ENCODE data around the gene TAAR6. TPM values are rescaled to one million over a fixed set of nuclear protein-coding genes. Genes with fewer than 3 reads are reported as not detected.
"Not testable (repeated sequence)": the region's sequence is repeated elsewhere in the genome, so short reads cannot be mapped to it uniquely, and the experiment has no call there.

The TAAR6 gene
- total and polyA plus RNA-seq, 2 experiments from 2014 or later: not detected

DNA sequence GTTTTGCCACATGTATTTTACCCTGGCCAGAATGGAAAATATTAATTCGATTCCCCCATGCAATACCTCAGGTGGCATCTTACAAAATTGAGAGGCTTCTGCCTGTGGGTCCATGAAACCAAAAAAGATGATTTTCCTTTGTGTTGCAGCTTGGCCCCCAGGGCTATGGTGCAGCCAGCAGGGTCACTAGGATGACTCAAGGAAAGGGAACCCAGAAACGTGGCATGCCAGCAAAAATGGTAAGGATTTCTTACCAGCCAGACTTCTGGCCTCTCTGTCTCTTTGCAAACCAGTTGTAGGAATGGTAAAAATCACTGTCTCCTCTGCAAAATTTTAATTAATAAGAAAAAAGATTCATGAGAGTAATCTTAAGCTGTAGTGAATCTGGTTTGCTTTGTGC lies 43.7 kb upstream of the TAAR6 start:
- in situ Hi-C loops (cut with MboI): loop anchor here (25.0 kb wide), 1 partner anchor 261 kb away; the partner anchor contains the start of gene SLC18B1

GRCh38 chr6:132527791-132528190 lies 42.3 kb upstream of the TAAR6 start:
- in situ Hi-C loops (cut with MboI): loop anchor here (25.0 kb wide), 1 partner anchor 260 kb away; the partner anchor contains the start of gene SLC18B1

More for the DNA sequence above, 43.7 kb upstream of the TAAR6 start:
- 52 to 62% methylated on average over 2 of the region's 2 CpGs for WGBS, 2 experiments (ENCODE audit: low coverage in 1 of 2, low lambda C conversion rate in 2 of 2, missing lambda C conversion rate in 2 of 2)
- Histone ChIP-seq H3K27me3 (replicated peaks; ENCODE audit: insufficient read depth) (no peaks in the 10 kb centered on the region), H3K79me2 (ENCODE audit: insufficient read depth) (no peaks in the 10 kb centered on the region), H4K20me1 (ENCODE audit: insufficient read depth) (no peaks in the 10 kb centered on the region), H3K4me2 (ENCODE audit: unreplicated experiment) (no peak overlapping the region), H3K27ac (no peak overlapping the region), H3K9ac (no peak overlapping the region), H2AFZ (no peak overlapping the region), H3F3A (ENCODE audit: insufficient read depth) (peaks cover 2% of the 10 kb centered on the region), H3K4me1 (ENCODE audit: insufficient read depth) (peaks cover 6% of the 10 kb centered on the region), H3K9me3 (ENCODE audit: low read depth) (no peaks in the 10 kb centered on the region), H3K36me3 (ENCODE audit: low read depth) (no peaks in the 10 kb centered on the region), H3K4me3 (no peak overlapping the region), H3K9me2 (ENCODE audit: insufficient read depth) (no peaks in the 10 kb centered on the region)
- no peak for TF ChIP-seq EZH2phosphoT487 (IDR thresholded peaks at IDR 0.05; ENCODE audit: insufficient read depth, low read depth)
- TF ChIP-seq EZH2 (IDR thresholded peaks at IDR 0.05; ENCODE audit: insufficient read depth, poor library complexity, severe bottlenecking): no peak
- DNase-seq: peak; percentile 13

GRCh38 chr6:132530293-132530974 lies 39.7 kb upstream of the TAAR6 start:
- 16 to 19% methylated on average over 9 of the region's 9 CpGs for WGBS, 2 experiments (ENCODE audit: low coverage in 1 of 2, low lambda C conversion rate in 2 of 2, missing lambda C conversion rate in 2 of 2)
- no peaks in the 10 kb centered on the region for H3K27me3 ChIP-seq (replicated peaks; ENCODE audit: insufficient read depth)
- H3K27ac ChIP-seq: no peak overlapping the region
- no peaks in the 10 kb centered on the region for H3K36me3 ChIP-seq (ENCODE audit: low read depth)
- no peak for TF ChIP-seq EZH2phosphoT487 (IDR thresholded peaks at IDR 0.05; ENCODE audit: insufficient read depth, low read depth)
- TF ChIP-seq EZH2 (IDR thresholded peaks at IDR 0.05; ENCODE audit: insufficient read depth, poor library complexity, severe bottlenecking): no peak
- H3F3A ChIP-seq (ENCODE audit: insufficient read depth): no peaks in the 10 kb centered on the region
- peak overlapping the region; percentile 63 for H3K4me2 ChIP-seq (ENCODE audit: unreplicated experiment)
- H3K9ac ChIP-seq: no peak overlapping the region
- H3K9me3 ChIP-seq (ENCODE audit: low read depth): no peaks in the 10 kb centered on the region
- DNase-seq: peak; percentile 67
- H3K4me3 ChIP-seq: peak overlapping the region; percentile 41; the same call in 1 of the 2 replicates
- no peaks in the 10 kb centered on the region for H3K9me2 ChIP-seq (ENCODE audit: insufficient read depth)
- H3K79me2 ChIP-seq (ENCODE audit: insufficient read depth): no peaks in the 10 kb centered on the region
- no peaks in the 10 kb centered on the region for H4K20me1 ChIP-seq (ENCODE audit: insufficient read depth)
- H2AFZ ChIP-seq: peak overlapping the region; percentile 30; the same call in 1 of the 2 replicates
- no peaks in the 10 kb centered on the region for H3K4me1 ChIP-seq (ENCODE audit: insufficient read depth)
- in situ Hi-C loops (cut with MboI): loop anchor here (25.0 kb wide), 1 partner anchor 257 kb away; the partner anchor contains the start of gene SLC18B1

More at GRCh38 chr6:132527791-132528190, 42.3 kb upstream of the TAAR6 start:
- Histone ChIP-seq H3K4me3 (no peak overlapping the region), H3K4me2 (ENCODE audit: unreplicated experiment) (no peak overlapping the region), H2AFZ (no peak overlapping the region), H3F3A (ENCODE audit: insufficient read depth) (no peaks in the 10 kb centered on the region), H3K27ac (no peak overlapping the region), H3K9me3 (ENCODE audit: low read depth) (no peaks in the 10 kb centered on the region), H3K9ac (no peak overlapping the region), H3K4me1 (ENCODE audit: insufficient read depth) (no peaks in the 10 kb centered on the region), H3K9me2 (ENCODE audit: insufficient read depth) (no peaks in the 10 kb centered on the region), H3K36me3 (ENCODE audit: low read depth) (no peaks in the 10 kb centered on the region), H3K27me3 (replicated peaks; ENCODE audit: insufficient read depth) (no peaks in the 10 kb centered on the region), H4K20me1 (ENCODE audit: insufficient read depth) (no peaks in the 10 kb centered on the region), H3K79me2 (ENCODE audit: insufficient read depth) (no peaks in the 10 kb centered on the region)
- 77 to 84% methylated on average over 6 of the region's 6 CpGs for whole genome bisulfite sequencing, 2 experiments (ENCODE audit: low coverage in 1 of 2, low lambda C conversion rate in 2 of 2, missing lambda C conversion rate in 2 of 2)
- no peak for TF ChIP-seq EZH2phosphoT487 (IDR thresholded peaks at IDR 0.05; ENCODE audit: insufficient read depth, low read depth)
- TF ChIP-seq EZH2 (IDR thresholded peaks at IDR 0.05; ENCODE audit: insufficient read depth, poor library complexity, severe bottlenecking): no peak
- peak; percentile 50 for DNase-seq

DNA sequence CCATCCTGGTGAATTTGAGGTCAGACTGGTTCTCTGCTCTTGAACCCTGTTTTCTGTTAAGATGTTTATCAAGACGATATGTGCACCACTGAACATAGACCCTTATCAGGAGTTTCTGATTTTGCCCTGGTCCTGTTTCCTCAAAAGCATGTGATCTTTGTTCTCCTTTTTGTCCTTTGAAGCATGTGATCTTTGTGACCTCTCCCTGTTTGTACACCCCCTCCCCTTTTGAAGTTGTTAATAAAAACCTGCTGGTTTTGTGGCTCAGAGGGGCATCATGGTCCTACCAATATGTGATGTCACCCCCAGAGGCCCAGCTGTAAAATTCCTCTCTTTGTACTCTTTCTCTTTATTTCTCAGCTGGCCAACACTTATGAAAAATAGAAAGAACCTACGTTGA lies 35.6 kb upstream of the TAAR6 start:
- H2AFZ ChIP-seq; H4K20me1 ChIP-seq (ENCODE audit: insufficient read depth); H3K9ac ChIP-seq; H3F3A ChIP-seq (ENCODE audit: insufficient read depth); DNase-seq; H3K9me3 ChIP-seq (ENCODE audit: low read depth); H3K4me3 ChIP-seq; H3K36me3 ChIP-seq (ENCODE audit: low read depth); H3K79me2 ChIP-seq (ENCODE audit: insufficient read depth); H3K4me1 ChIP-seq (ENCODE audit: insufficient read depth); H3K27ac ChIP-seq; H3K4me2 ChIP-seq (ENCODE audit: unreplicated experiment); H3K9me2 ChIP-seq (ENCODE audit: insufficient read depth): not testable (repeated sequence)
- 25 to 27% methylated on average over 2 of the region's 2 CpGs for WGBS, 2 experiments (ENCODE audit: low coverage in 1 of 2, low lambda C conversion rate in 2 of 2, missing lambda C conversion rate in 2 of 2)
- in situ Hi-C loops (cut with MboI): loop anchor here (25.0 kb wide), 1 partner anchor 253 kb away; the partner anchor contains the start of gene SLC18B1
- H3K27me3 ChIP-seq (replicated peaks; ENCODE audit: insufficient read depth): peaks cover 24% of the 10 kb centered on the region; the same call in 1 of the 2 replicates

Data from GM23248 (cell line).